Uterus (tissue), 2 donors: ENCODE results near the gene MCMBP.

Experiments used
- CTCF ChIP-seq, 4 experiments: fragments of 200-600 bp in 2 of 4; fragments of 450-650 bp in 2 of 4; sonication (generic) in 2 of 4; IDR thresholded peaks; one replicate each; pipeline ENCODE4 v1.5.1; 2016 to 2019; ENCODE audit warnings: antibody characterized with exemption in 4 of 4, mild to moderate bottlenecking in 2 of 4, moderate library complexity in 1 of 4
- POLR2A ChIP-seq, 2 donors: fragments of 450-650 bp; IDR thresholded peaks; one replicate each; pipeline ENCODE4 v1.6.1; 2016; ENCODE audit warnings: antibody characterized with exemption in 2 of 2, mild to moderate bottlenecking in 1 of 2, moderate library complexity in 1 of 2

GRCh38 chr10:119892188-119893065 lies 19.8 kb upstream of the MCMBP start, which contains the start of gene SEC23IP:
- TF ChIP-seq POLR2A (IDR thresholded peaks at IDR 0.05), result peak; percentile 61 to 82
- peak in 2 of 4 experiments; percentile 17 to 40 for TF ChIP-seq CTCF (IDR thresholded peaks at IDR 0.05)
